GM21717 (cell line): Measurements from ENCODE around the gene RUNX2.
"Not testable (repeated sequence)": the region's sequence is repeated elsewhere in the genome, so short reads cannot be mapped to it uniquely, and the experiment has no call there.

Experiments used
- ATAC-seq: cut with Tn5 transposase; IDR thresholded peaks from one replicate; pipeline ENCODE4 v1.9.1; 2021; ENCODE audit warnings: mild to moderate bottlenecking, moderate library complexity; ENCODE audit not compliant: unreplicated experiment

RUNX2 gene

DNA sequence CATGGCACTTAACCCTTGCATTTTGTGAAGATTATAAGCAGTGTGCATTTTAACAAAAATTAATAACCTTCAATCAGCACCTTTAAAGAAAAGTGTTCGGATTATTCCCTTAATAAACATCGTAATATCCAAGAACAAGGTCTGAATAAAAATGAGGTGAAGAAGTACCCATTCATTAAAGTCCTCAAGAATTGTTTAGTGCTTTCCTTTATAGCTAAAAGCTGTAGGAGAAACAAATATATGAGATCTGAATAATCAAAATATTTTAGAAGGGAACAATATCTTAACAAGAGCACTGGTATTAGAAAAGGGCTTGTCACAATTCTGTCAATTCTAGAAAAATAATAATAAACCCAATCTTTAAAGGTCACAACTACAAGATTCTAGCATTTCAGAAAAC lies 217.3 kb downstream of the RUNX2 start:
- ATAC-seq, result no peak

DNA sequence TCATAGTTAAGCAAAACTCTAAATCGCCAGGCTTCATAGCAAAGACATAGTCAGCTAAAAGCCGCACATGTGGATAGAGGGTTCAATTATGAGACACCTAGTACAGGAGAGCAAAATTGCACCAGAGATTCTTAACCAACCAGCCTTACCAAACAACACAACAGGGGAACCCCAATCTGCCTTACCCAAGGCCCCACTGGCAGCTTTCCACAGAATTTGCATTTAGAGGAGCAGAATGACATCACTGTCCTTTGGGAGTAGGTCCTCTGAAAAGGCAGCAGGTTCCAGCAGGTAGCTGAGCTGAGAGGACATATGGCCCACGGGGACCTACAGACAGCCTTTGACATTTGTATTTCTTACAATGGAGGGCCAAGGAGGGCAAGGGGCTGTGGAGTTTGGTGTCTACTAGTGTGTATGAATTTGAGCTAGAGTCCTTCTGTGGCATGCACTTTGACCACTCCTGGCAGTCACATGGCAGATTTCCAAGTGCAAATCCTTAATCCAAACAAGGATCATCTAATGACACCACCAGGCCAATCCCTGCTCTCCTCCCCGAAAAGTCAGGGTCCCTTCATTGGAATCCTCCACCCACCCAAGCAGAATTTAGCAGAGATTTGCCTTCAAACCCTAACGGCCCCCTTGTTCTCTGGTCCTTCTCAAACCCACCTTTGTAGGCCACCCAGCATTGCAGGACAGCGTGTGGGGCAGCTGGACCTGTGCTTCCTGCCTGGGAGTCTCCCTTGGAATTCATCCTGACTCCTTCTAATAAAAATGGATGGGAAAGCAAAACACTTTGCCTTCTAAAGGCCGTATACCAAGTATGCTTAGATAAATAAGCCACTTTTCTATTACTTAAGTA lies 220.8 kb downstream of the RUNX2 start:
- peak; percentile 95 for ATAC-seq

DNA sequence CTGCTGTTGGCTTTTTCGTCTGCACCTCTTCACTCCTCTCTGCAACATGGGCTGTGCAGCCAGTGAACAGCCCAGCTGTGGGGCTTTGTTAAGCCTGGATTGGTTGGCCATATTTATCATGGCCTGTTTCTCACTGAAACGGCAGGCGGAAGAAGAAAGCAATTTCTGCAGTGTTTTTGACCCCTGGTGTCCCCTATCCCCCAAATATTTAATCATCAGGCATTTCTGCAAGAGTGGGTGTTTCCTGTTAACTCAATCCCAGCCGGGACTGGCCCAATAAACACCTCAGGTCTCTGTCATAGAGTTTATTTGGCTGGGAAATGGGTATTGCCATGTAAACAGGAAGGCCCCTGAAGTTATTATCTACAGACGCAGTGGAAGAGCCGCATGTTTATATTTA lies 224.4 kb downstream of the RUNX2 start:
- ATAC-seq, result no peak

DNA sequence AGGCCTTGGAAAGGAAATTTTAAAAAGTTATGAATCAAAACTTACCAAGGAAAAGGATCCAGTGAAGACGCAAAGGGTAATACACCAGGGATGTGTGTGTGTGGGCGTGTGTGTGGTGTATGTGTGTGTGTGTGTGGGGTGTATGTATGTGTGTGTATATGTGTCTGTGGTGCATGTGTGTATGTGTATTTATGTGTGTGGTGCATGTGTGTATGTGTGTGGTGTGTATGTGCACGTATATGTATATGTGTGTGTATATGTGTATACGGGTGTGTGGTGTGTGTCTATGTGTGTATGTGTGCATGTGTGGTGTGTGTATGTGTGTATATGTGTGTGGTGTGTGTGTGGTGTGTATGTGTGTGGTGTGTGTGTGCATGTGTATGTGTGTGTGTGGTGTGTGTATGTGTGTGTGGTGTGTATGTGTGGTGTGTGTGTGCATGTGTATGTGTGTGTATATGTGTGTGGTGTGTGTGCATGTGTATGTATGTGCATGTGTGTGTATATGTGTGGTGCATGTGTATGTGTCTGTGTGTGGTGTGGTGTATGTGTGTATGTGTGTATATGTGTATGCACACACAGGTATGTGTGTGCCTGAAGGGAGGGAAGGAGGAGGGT lies 225.7 kb downstream of the RUNX2 start:
- no peak for ATAC-seq

DNA sequence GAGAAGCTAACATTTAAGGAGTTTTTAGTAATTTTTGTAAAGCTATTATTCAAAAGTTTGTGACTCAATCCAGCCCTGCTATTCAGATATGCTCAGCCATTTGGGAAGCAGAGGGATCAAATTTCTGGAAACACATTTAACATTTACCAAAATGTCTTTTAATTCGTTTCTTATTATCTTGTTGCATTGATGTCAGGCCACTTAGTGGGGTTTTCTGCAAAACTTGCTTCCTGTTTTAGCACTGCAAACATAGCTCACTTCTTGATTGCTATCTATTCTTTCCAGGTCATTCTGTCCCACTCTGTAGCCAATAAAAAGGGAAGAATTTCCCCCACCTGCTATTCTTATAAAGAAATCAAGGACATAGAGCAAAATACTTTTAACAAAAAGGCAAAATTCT lies 226.5 kb downstream of the RUNX2 start:
- ATAC-seq, result no peak

DNA sequence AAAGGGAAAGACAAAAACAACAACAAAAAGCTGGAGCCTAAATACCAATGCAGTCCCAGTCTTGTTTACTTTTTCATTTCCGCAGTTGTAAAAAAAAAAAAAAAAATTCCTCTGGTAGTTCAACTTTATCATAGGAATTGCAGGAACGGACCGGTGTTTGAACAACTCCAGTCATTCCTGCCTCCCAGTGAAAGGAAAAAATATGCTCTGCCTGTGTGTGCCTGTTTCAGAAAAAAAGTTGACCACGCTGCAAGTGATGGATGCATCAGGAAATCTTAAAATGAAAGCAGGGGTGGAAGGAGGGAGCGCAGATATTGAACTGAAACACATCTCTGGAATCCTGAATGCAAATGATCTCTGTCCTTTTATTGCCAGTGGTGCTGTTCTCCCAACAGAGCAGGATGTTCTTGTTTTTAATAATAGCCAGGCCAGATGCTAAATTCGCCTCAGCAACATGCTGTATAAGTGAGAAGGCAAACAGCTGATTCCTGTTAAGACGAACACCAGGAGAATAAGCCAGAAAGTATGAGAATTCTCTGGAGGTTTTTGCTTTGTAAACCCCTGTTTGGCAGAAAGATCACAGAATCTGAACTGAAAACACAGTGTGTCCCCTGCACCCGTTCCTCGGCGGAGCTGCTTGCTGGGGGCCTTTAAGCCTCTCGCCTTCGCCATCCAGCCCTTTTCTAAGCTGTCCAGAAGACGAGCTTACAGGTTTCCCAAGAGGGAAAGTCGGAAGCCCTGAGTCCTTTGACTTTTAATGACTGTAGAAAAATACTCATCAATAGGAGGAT lies 228.0 kb downstream of the RUNX2 start:
- no peak for ATAC-seq

DNA sequence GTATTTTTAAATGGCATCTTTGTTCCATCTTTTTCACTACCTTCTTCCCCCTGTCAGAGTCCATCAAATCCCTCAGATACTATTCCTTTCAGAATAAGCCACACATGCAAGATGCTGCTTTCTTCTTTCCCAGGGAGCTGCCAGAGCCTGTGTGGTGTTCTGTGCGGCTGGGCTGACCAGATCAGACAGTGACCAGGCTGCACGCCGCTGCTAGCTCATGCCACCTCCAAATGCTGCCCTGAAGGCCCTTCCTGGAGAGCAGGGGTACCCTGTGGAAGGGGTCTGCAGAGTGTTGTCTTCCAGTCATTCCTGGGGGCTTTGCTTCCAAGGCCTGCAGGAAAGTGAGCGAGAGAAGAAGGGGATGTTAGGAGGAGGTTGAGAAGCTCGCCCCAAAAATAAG lies 228.7 kb downstream of the RUNX2 start:
- no peak for ATAC-seq

DNA sequence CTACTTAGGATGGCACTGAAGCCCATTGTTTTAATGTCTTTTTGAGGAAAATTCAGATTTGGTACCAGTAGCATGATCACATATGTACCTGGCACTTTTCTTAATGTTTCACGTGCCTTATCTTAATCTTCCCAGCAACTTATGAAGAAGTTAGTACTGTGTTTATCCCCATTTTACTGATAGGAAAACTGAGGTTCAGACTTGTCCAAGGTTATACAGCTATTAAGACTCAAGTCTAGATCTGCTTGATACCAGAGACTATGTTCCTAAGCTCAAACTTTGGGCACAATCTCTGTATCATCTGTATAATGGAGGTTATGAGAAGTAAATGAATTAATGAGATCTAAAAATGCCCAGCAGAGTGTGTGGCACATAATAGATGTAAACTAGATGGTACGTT lies 229.3 kb downstream of the RUNX2 start:
- no peak for ATAC-seq

DNA sequence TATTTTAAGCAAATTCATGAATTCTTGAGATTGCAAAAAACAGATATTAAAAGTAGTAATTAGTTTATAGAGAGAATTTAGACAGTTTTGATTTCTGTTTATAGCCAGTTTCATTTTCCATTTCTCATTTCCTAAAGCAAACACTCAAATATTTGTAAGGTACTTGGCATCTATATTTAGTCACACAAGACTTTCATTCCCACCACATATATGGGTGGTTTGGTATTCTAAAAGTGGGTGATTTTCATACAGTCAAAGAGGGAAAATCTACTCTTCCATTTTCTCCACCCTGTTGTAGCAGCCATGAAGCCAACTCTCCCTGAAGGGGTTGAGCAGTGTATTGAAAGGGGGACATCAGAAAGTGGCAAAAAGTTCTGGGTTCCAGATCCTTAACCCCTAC lies 230.7 kb downstream of the RUNX2 start:
- ATAC-seq, result peak; percentile 81

DNA sequence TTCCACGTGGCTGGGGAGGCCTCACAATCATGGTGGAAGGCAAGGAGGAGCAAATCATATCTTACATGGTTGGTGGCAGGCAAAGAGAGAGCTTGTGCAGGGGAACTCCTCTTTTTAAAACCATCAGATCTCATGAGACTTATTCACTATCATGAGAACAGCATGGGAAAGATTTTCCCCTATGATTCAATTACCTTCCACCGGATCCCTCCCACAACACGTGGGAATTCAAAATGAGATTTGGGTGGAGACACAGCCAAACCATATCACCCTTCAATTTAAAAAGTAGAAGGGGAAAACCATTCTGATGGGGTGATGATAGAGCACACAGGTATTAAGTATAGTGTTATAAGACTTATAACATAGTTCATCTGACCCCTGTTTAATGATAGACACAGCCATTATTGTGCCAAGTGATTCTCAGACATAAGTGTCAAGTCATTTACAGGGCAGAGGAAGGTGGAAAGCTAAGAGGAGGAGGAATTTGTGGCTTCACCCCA lies 232.2 kb downstream of the RUNX2 start:
- not testable (repeated sequence) for ATAC-seq

DNA sequence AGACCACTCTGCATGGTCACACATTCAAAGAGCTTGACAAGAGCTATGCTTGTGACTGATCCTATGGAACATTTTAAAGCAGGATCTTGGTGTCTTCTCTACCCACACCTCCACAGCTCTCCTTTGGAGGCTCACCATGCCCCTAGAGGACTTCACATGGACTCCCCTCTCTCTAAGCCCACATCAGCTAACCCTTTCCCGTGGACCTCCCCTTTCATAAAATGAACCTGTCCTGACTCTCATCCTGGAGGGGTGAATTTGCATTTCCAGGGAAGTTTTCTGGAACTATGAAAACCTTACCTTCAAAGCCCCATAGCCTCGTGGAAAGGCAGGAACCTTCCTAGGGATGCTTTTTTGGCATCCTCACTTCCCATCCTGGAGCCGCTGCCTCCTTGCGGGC lies 234.0 kb downstream of the RUNX2 start:
- no peak for ATAC-seq

DNA sequence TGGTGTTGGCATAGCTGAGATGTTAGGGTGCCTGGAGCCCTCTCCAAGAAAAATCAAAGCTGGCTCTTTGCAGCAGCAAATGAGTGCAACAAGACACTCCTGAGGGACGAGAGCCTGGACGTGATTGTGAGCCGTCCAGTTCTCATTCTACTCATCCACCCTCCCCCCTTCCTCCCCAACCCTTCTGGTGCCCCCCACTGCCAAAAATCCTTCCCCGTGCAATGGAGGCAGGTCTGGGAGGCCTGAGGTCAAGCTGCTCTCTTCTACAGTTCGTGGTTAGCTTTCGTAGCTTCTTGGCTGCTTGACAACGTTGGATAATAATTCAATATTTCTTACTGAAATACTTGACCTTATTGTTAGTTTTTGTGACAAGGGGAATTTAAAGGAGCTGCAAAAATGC lies 234.9 kb downstream of the RUNX2 start:
- ATAC-seq, result no peak

DNA sequence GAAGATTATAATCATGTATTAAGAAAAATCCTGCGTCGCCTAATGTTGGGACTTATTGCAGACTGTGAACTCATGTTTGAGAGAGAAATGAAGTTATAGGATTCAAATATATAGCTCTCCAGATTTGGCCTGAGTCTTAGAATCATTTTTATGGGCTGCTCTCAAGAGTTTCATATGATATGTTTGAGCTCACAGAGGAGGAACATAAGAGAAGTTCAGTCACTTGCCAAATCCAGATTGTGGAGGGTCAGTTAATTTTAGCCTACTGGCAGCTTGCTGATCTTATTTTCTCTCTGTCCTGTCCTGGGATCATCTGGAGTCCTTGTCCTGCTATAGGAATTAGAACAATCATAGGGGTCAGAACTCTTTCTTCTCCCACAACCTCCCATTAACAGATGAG lies 235.7 kb downstream of the RUNX2 start:
- no peak for ATAC-seq

DNA sequence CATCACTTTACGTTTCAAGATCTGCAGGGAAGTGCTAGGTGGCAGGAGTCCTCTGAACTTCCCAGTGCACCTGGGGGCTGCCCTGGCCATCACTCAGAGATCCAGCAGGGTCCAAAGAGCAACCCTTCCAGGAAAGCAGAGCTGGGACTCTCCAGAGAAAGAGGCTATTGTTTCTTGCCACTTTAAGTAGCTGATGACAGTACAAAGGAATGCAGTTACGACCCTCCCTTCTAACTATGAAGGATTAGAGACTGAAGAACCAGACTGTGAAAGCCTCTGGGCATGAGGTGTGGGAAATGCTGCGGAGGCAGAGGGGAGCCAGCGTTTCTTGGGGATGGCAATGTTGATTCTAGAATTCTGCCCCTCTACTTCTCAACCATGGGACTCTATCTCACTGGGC lies 238.8 kb downstream of the RUNX2 start:
- no peak for ATAC-seq

DNA sequence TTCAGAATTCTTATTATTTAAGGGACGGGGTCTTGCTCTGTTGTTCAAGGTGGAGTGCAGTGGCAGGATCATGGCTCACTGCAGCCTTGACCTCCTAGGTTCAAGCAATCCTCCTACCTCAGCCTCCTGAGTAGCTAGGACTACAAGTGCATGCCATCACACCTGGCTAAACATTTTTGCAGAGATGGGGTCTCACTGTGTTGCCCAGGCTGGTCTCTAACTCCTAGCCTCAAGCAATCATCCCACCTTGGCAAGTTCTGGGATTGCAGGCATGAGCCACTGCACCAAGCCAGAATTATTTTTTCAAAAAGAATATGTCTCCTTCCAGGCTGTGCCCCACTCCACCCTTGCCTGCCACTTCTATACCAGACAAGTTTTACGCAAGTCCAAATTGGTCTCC lies 239.7 kb downstream of the RUNX2 start:
- no peak for ATAC-seq

DNA sequence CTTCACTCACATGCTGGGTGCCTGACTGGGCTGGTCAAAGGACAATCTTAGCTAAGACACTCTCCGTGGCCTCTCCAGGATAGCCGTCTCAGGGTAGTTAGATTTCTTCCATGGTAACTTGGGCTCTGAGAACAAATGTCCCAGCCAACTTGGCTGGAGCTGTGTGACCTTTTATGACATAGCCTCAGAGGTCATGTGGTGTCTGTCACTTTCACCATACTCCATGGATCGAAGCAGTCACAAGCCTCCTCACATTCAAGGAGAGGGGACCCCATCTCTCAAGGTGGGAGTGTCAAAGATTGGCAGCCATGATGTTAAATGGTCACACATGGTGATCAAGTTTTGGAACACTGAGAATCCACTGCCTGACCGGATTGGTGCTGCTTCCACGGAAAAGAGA lies 240.5 kb downstream of the RUNX2 start:
- no peak for ATAC-seq

DNA sequence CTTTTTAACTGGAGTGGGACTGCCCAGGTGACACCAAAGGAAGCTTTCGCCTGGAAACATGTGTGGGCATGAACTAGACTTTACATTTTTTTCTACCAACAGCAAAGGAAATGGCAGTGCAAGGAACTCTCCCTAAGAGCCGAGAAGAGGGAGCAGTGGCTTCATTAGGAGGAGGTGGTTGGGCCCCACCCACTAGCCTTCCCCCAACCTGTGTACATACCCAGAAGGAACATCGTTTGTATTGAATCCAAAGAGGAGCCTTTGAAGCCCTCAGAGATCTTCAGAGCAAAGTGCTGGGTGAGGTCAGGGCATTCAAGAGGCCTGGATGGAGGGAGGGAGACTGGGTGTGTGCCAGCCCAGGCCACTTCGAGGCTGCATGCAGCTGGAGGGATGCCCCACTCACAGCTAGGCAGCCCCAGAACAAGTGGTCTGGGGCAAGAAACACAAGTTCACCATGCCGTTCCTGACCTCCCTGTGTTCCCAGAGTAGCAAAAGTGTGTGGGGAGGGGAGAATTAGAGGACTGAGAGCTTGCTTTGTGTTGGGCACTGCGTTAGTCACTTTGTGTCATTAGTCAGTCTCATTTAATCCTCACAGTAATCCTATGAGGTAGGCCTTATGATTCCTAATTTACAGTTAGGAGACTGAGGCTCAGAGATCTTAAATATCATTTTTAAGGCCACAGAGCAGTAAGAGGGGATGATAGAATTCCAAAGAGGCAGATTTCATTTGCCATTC lies 241.2 kb downstream of the RUNX2 start:
- ATAC-seq, result no peak

DNA sequence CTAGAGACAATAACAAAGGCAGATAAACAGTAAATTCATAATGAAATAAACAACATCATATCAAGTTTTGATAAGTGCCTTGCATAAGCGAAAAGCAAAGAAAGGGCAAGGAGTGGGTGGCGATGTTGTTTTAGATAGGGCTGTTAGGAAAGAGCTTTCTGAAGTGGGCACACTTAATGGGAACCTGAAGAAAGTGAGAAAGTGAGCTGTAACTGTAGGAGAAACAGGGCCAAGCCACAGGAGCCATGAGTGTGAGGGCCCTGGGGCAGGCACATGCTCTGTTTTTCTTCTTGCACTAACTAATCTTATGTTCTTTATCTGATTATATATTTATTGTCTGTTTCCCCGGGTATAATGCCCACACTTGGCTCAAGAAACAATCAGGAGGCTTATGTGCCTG lies 243.0 kb downstream of the RUNX2 start:
- no peak for ATAC-seq

DNA sequence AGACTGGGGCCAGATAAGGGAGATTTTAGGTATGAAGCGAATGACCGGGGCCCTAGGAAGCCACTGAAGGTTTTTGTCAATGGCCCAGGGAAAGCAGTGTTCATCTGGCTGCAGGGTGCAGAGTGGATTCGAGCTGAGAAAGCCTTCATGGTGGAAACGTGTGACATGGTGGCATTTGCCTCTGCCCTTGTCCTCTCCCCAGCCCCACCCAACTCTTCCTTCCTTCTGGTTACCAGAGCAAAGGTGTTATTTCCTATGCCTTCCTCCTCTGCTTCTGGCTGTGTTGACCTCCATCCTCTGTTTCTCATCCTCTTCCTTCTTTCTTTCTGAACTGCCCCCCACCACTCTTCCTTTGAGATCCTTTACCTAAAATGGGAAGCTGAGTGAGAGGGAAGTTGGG lies 244.7 kb downstream of the RUNX2 start:
- ATAC-seq, result no peak

DNA sequence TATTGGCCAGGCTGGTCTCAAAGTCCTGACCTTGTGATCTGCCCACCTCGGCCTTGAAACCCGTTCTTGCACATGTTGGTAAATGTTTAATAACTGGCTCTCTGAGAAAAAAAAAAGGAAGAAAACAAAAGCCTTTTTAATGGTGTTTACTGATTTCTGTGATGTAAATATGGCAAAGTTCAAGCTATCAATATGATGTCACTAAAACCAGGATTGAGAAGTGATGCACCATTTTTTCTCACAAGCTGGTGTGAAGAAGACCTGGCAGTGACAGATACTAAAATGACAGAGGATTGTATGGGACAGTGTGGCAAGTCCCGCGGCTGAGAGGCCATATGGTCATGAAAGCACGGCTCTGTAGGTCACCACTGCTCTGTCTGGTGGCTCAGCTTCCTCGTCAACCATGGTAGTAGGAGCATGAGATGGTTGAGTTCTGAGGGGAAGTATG lies 245.9 kb downstream of the RUNX2 start:
- ATAC-seq, result no peak

DNA sequence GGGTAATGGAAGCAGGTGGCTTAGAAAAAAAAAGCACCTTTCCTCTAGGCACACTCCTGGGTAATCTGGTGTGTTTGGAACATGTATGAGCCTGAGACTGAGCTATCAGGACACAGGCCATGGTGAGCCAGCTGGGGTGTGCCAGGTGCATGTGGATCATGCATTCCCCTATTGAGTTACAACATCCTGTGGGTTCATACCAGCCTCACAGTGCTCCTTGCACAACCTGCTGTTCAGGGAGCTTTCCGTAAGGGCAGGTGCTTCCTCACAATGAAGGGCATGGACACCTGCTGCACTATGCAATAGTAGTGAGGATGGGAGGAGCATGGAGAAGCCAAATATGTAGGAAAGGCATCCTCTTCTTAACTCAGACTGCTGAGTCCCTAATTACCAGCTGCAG lies 246.8 kb downstream of the RUNX2 start:
- no peak for ATAC-seq
